OCI-LY7 (cell line): ENCODE results near the gene GLIS2. TPM values are rescaled to one million over a fixed set of nuclear protein-coding genes. Genes with fewer than 3 reads are reported as not detected.

Source experiments
- BruUV-seq: library from RNA; stranded (reverse); fragments of 400-500 nt; replicated peaks from 2 replicates; lab custom pipeline; 2021; lab: Mats Ljungman, UMichigan
- CTCF ChIA-PET: fragments of 300-600 bp; sonication (Branson Sonifier 250); formaldehyde crosslinking; loops from one replicate; lab custom pipeline; 2022; ENCODE audit warnings: antibody characterized with exemption; ENCODE audit not compliant: unreplicated experiment; lab: Charles Lee
- POLR2A ChIA-PET: fragments of 300-600 bp; sonication (Branson Sonifier 250); formaldehyde crosslinking; loops from one replicate; lab custom pipeline; 2022; ENCODE audit warnings: antibody characterized with exemption; lab: Charles Lee
- DNase-seq: peaks from one replicate; pipeline ENCODE4 v3.0.0-alpha.2; 2015; ENCODE audit warnings: low spot score
- H2AFZ ChIP-seq: fragments of 200-600 bp; sonication (generic), shearing (Covaris generic); 2 replicates; pipeline ENCODE4 v1.6.1; 2014; ENCODE audit warnings: mild to moderate bottlenecking, antibody characterized with exemption, low read length, moderate library complexity
- H3K27ac ChIP-seq: fragments of 200-600 bp; sonication (generic); 2 replicates; pipeline ENCODE4 v1.5.1; 2014; ENCODE audit warnings: mixed run types, low read depth, mild to moderate bottlenecking, moderate library complexity, low read length, inconsistent platforms; ENCODE audit not compliant: poor library complexity, severe bottlenecking
- H3K36me3 ChIP-seq: fragments of 200-600 bp; sonication (generic); 2 replicates; pipeline ENCODE4 v1.6.1; 2014; ENCODE audit warnings: mild to moderate bottlenecking, antibody characterized with exemption, low read length, moderate library complexity, mixed read lengths; ENCODE audit not compliant: insufficient read depth
- H3K4me1 ChIP-seq: fragments of 200-600 bp; sonication (generic); 2 replicates; pipeline ENCODE4 v1.5.1; 2014; ENCODE audit warnings: mild to moderate bottlenecking, low read length; ENCODE audit not compliant: insufficient read depth, poor library complexity, severe bottlenecking
- H3K4me2 ChIP-seq: fragments of 200-600 bp; sonication (generic); 2 replicates; pipeline ENCODE4 v1.6.1; 2014; ENCODE audit warnings: mild to moderate bottlenecking, low read length
- H3K4me3 ChIP-seq: fragments of 200-600 bp; sonication (generic); 2 replicates; pipeline ENCODE4 v1.5.1; 2014; ENCODE audit warnings: mild to moderate bottlenecking, low read depth, low read length; ENCODE audit not compliant: poor library complexity, severe bottlenecking
- H3K79me2 ChIP-seq: fragments of 200-600 bp; sonication (generic); 2 replicates; pipeline ENCODE4 v1.6.1; 2016; ENCODE audit warnings: low read depth, mild to moderate bottlenecking, low read length, moderate library complexity, mixed read lengths; ENCODE audit not compliant: insufficient read depth
- H3K9me2 ChIP-seq: fragments of 200-600 bp; sonication (generic); 2 replicates; pipeline ENCODE4 v1.6.1; 2016; ENCODE audit warnings: mild to moderate bottlenecking, low read length, mixed read lengths; ENCODE audit not compliant: insufficient read depth
- H3K9me3 ChIP-seq: fragments of 200-600 bp; sonication (generic); 2 replicates; pipeline ENCODE4 v1.6.1; 2014; ENCODE audit warnings: mild to moderate bottlenecking, mixed run types, low read length, mixed read lengths
- H4K20me1 ChIP-seq: fragments of 200-600 bp; sonication (generic); 2 replicates; pipeline ENCODE4 v1.6.1; 2014; ENCODE audit warnings: mild to moderate bottlenecking, antibody characterized with exemption, low read length, moderate library complexity, mixed read lengths; ENCODE audit not compliant: insufficient read depth
- EZH2phosphoT487 ChIP-seq: fragments of 200-600 bp; sonication (generic); IDR thresholded peaks from 2 replicates; pipeline ENCODE4 v1.6.1; 2018; ENCODE audit warnings: low read depth, borderline replicate concordance, mild to moderate bottlenecking, mixed run types, antibody characterized with exemption, low read length, moderate library complexity, mixed read lengths
- intact Hi-C: fragments of 100-400 bp; cut with micrococcal nuclease; formaldehyde crosslinking; loops from one replicate; pipeline ENCODE4 v1.10.0; 2022; ENCODE audit not compliant: unreplicated experiment
- total RNA-seq, 2 experiments: library from RNA; depleted of rRNA in 1 of 2; stranded (reverse); fragments of >200 nt in 1 of 2; shearing (Covaris generic) in 1 of 2; gene quantifications; 2 replicates each; pipeline ENCODE4 v1.2.3, GENCODE V29; 2014 to 2022
- TF ChIP-seq, protein P1 (sequence below): fragments of 200-600 bp; sonication (generic); conservative IDR thresholded peaks from 2 replicates; pipeline ENCODE4 v1.5.1; 2014; ENCODE audit warnings: mild to moderate bottlenecking, antibody characterized with exemption, low read length, moderate library complexity, mixed read lengths

GLIS2 gene
- total RNA-seq, 2 experiments from 2014 or later, result 0.08 TPM; not detected in 1

DNA sequence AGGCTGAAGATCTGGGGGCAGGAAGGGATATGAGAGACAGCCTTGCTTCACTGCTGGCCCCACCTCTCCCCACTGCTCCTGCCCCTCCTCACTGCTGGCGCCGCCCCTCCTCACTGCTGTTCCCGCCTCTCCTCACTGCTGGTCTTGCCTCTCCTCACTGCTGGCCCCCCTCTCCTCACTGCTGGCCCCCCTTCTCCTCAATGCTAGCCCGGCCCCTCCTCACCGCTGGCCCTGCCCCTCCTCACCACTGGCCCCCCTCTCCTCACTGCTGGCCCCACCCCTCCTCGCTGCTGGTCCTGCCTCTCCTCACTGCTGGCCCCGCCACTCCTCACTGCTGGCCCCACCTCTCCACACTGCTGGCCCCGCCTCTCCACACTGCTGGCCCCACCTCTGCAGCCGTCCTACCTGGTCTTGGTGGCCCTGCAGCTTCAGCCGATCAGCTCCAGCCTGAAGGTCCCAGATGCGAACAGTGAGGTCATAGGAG lies 44.7 kb downstream of the GLIS2 start:
- Histone ChIP-seq H3K9me2 (no peaks in the 10 kb centered on the region), H3K36me3 (peaks cover 77% of the 10 kb centered on the region)
- no peak for DNase-seq

DNA sequence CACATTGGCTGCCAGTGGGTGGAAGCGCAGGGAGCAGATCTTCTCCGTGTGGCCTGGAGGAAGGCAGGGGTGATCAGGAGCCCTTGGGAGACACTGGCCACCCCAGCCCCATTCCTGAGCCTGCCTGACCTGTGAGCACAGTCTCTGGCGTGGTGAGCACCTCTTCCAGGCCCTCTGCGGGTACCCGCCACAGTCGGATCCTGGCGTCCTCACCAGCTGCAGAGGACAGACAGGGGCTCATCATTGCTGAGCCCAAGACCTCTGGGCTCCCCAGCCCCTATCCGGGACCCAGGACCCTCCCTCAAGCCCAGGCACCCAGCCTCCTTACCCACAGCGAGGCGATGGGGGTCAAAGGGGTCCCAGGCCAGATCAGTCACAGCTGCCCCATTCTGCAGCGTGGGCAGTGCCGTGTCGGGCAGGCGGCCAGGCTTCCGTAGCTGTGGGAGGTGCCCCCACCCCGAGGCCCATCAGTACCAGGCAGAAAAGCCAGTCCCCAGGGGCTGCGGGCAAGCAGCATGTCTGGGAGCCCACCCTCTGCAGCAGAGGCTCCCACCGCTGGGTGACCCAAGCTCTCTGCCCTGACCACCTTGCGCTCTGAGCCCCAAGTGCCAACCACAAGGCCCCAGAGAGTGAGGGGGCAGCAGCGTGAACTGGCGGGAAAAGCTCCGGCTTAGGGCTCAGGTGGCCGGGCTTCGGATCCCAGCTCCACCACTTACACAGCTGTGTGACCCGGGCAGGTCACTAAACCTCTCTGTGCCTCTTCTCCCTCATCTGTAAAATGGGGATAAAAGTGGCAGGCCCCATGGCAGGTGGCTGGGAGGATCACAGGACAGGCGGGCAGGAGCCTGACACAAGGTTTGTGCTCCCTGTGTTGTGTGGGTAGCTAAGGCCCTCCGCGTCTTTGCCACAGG lies 45.4 kb downstream of the GLIS2 start:
- Histone ChIP-seq H3K27ac (no peak overlapping the region), H3K36me3 (peaks cover 78% of the 10 kb centered on the region), H2AFZ (no peak overlapping the region), H3K9me3 (no peaks in the 10 kb centered on the region), H3K4me1 (peaks cover 12% of the 10 kb centered on the region), H3K4me2 (no peak overlapping the region), H3K79me2 (no peaks in the 10 kb centered on the region), H4K20me1 (no peaks in the 10 kb centered on the region), H3K9me2 (no peaks in the 10 kb centered on the region), H3K4me3 (no peak overlapping the region)
- intact Hi-C loops, result no loop called here
- TF ChIP-seq EZH2phosphoT487, result no peak
- TF ChIP-seq, protein P1, sequence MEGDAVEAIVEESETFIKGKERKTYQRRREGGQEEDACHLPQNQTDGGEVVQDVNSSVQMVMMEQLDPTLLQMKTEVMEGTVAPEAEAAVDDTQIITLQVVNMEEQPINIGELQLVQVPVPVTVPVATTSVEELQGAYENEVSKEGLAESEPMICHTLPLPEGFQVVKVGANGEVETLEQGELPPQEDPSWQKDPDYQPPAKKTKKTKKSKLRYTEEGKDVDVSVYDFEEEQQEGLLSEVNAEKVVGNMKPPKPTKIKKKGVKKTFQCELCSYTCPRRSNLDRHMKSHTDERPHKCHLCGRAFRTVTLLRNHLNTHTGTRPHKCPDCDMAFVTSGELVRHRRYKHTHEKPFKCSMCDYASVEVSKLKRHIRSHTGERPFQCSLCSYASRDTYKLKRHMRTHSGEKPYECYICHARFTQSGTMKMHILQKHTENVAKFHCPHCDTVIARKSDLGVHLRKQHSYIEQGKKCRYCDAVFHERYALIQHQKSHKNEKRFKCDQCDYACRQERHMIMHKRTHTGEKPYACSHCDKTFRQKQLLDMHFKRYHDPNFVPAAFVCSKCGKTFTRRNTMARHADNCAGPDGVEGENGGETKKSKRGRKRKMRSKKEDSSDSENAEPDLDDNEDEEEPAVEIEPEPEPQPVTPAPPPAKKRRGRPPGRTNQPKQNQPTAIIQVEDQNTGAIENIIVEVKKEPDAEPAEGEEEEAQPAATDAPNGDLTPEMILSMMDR, result no peak
- BruUV-seq, result no TSS peak
- no peak for DNase-seq
- ChIA-PET POLR2A (no interaction called here), CTCF (no interaction called here)

More for the DNA sequence above, 44.7 kb downstream of the GLIS2 start:
- peaks cover 12% of the 10 kb centered on the region for H3K4me1 ChIP-seq
- no peaks in the 10 kb centered on the region for H3K79me2 ChIP-seq
- no peak overlapping the region for H3K4me2 ChIP-seq
- H4K20me1 ChIP-seq, result no peaks in the 10 kb centered on the region
- H2AFZ ChIP-seq, result no peak overlapping the region
- H3K9me3 ChIP-seq, result no peaks in the 10 kb centered on the region
- intact Hi-C loops, result no loop called here
- BruUV-seq, result no TSS peak
- H3K27ac ChIP-seq, result no peak overlapping the region
- TF ChIP-seq, protein P1, result no peak
- no peak for TF ChIP-seq EZH2phosphoT487
- no peak overlapping the region for H3K4me3 ChIP-seq
- ChIA-PET POLR2A (interaction anchor here (0.6 kb wide), 1 partner anchor 443 kb away, joined by 4 read pairs; no protein-coding TSS in a partner anchor), CTCF (no interaction called here)

DNA sequence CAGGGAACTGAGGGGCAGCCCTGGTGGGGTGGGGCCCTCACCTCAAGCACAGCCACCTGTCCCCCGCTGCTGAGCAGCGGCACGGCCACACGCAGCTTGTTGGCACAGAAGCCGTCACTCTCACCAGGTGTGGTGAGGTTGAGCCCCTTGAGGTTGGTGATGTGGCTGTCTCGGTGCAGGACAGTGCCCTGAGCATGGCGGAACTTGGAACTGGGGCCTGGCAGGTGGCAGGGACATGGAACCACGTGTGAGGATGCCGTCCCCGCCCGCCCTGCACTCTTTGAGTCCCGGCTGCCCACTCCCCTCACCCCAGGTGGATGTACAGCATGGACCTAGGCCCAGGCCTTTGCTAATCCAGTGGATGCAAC lies 46.1 kb downstream of the GLIS2 start:
- ChIA-PET POLR2A (no interaction called here), CTCF (no interaction called here)
- no peaks in the 10 kb centered on the region for H3K79me2 ChIP-seq
- H4K20me1 ChIP-seq, result no peaks in the 10 kb centered on the region
- H3K4me1 ChIP-seq, result peaks cover 12% of the 10 kb centered on the region
- H3K36me3 ChIP-seq, result peaks cover 79% of the 10 kb centered on the region
- BruUV-seq, result no TSS peak
- no peaks in the 10 kb centered on the region for H3K9me3 ChIP-seq
- H3K4me3 ChIP-seq, result no peak overlapping the region
- no peak overlapping the region for H3K27ac ChIP-seq
- TF ChIP-seq, protein P1, result no peak
- no peak for TF ChIP-seq EZH2phosphoT487
- intact Hi-C loops, result no loop called here
- no peaks in the 10 kb centered on the region for H3K9me2 ChIP-seq
- H2AFZ ChIP-seq, result no peak overlapping the region
- no peak for DNase-seq
- H3K4me2 ChIP-seq, result no peak overlapping the region
